KMS-11 (cell line): Measurements from ENCODE around the gene CAPG.

Source experiments
- H2AFZ ChIP-seq: fragments of 200-600 bp; sonication (generic); 2 replicates; pipeline ENCODE4 v1.6.1; 2016; ENCODE audit warnings: antibody characterized with exemption, mixed run types, low read depth
- H3K27ac ChIP-seq: fragments of 200-600 bp; sonication (generic); 2 replicates; pipeline ENCODE4 v1.6.1; 2016; ENCODE audit warnings: mild to moderate bottlenecking, mixed run types
- H3K27me3 ChIP-seq: fragments of 200-600 bp; sonication (generic); 2 replicates; pipeline ENCODE4 v1.6.1; 2017; ENCODE audit warnings: mild to moderate bottlenecking, low read depth, mixed run types, moderate library complexity; ENCODE audit not compliant: insufficient read depth
- H3K36me3 ChIP-seq: fragments of 200-600 bp; sonication (generic); 2 replicates; pipeline ENCODE4 v1.6.1; 2017; ENCODE audit warnings: mild to moderate bottlenecking, mixed run types; ENCODE audit not compliant: insufficient read depth
- H3K4me1 ChIP-seq: fragments of 200-600 bp; sonication (generic); 2 replicates; pipeline ENCODE4 v1.6.1; 2016; ENCODE audit warnings: mild to moderate bottlenecking, low read depth, mixed run types; ENCODE audit not compliant: poor library complexity, severe bottlenecking
- H3K4me2 ChIP-seq: fragments of 200-600 bp; sonication (generic); 2 replicates; pipeline ENCODE4 v1.7.0; 2016; ENCODE audit warnings: mild to moderate bottlenecking, mixed run types
- H3K4me3 ChIP-seq: fragments of 200-600 bp; sonication (generic); IDR thresholded peaks from 2 replicates; pipeline ENCODE4 v1.6.1; 2017; ENCODE audit warnings: low read depth, low read length, mixed read lengths; ENCODE audit not compliant: insufficient read depth
- H3K79me2 ChIP-seq: fragments of 200-600 bp; sonication (generic); 2 replicates; pipeline ENCODE4 v1.6.1; 2016; ENCODE audit warnings: low read depth, mixed run types; ENCODE audit not compliant: insufficient read depth
- H3K9ac ChIP-seq: fragments of 200-600 bp; sonication (generic); 2 replicates; pipeline ENCODE4 v1.6.1; 2016; ENCODE audit warnings: mild to moderate bottlenecking, mixed run types
- H4K20me1 ChIP-seq: fragments of 200-600 bp; sonication (generic); 2 replicates; pipeline ENCODE4 v1.6.1; 2016; ENCODE audit warnings: mild to moderate bottlenecking, mixed run types; ENCODE audit not compliant: insufficient read depth
- CTCF ChIP-seq: fragments of 200-600 bp; sonication (generic); conservative IDR thresholded peaks from 2 replicates; pipeline ENCODE4 v1.6.1; 2017; ENCODE audit warnings: low read depth, mild to moderate bottlenecking, antibody characterized with exemption, low read length, moderate library complexity, mixed read lengths

CAPG gene

DNA sequence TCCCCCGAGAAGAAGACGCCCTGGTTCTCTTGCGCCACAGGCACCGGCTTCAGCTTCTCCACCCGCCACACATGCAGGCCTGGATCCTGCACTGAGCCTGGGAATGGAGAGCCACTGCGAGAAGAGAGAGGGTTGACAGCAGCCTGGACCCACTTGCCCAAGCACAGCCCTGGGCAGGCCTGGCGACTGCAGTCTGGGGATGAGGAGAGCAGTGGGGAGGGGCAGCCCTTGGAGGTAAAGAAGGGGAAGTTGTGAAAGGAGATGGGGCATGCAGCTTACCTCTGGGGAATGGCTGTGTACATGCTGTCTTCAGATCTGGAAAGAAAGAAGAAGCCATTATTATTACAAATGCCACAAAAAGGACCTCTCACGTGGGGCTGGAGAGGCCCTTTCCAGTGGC lies 8.3 kb downstream of the CAPG start:
- peaks cover 19% of the 10 kb centered on the region for H3K4me1 ChIP-seq
- H3K9ac ChIP-seq, result no peak overlapping the region
- H3K4me3 ChIP-seq, result no peak overlapping the region
- H3K79me2 ChIP-seq, result no peaks in the 10 kb centered on the region
- no peak overlapping the region for H2AFZ ChIP-seq
- no peaks in the 10 kb centered on the region for H3K36me3 ChIP-seq
- no peak overlapping the region for H3K4me2 ChIP-seq
- H4K20me1 ChIP-seq, result no peaks in the 10 kb centered on the region
- TF ChIP-seq CTCF, result no peak
- no peak overlapping the region for H3K27ac ChIP-seq
- no peaks in the 10 kb centered on the region for H3K27me3 ChIP-seq

DNA sequence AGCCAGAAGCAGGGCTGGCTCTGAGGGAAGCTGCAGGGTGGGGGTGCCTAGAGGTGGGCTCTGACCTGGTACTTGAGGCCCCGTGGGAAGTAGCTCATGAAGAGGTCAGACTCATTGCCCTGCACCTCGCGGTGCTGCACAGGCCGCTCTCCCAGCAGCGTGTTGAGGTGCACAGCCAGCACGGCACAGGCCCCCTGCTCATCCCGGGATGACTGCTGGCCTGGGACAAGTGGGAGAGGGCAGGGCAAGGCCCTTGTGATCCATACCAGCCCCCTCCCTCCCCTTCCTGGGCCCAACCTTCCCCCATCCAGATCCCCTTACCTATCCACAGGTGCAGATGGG lies 8.7 kb downstream of the CAPG start:
- no peak overlapping the region for H3K4me2 ChIP-seq
- peaks cover 23% of the 10 kb centered on the region for H3K4me1 ChIP-seq
- H3K27me3 ChIP-seq, result no peaks in the 10 kb centered on the region
- no peaks in the 10 kb centered on the region for H4K20me1 ChIP-seq
- H3K36me3 ChIP-seq, result no peaks in the 10 kb centered on the region
- H3K79me2 ChIP-seq, result no peaks in the 10 kb centered on the region
- no peak overlapping the region for H3K9ac ChIP-seq
- no peak overlapping the region for H2AFZ ChIP-seq
- TF ChIP-seq CTCF, result no peak
- no peak overlapping the region for H3K27ac ChIP-seq
- H3K4me3 ChIP-seq, result no peak overlapping the region

GRCh38 chr2:85400541-85401463 lies 9.4 kb downstream of the CAPG start:
- Histone ChIP-seq H3K9ac (no peak overlapping the region), H3K4me3 (no peak overlapping the region), H2AFZ (no peak overlapping the region), H3K79me2 (no peaks in the 10 kb centered on the region), H3K36me3 (no peaks in the 10 kb centered on the region), H3K4me1 (peaks cover 27% of the 10 kb centered on the region), H3K27ac (no peak overlapping the region), H3K27me3 (no peaks in the 10 kb centered on the region), H3K4me2 (no peak overlapping the region), H4K20me1 (no peaks in the 10 kb centered on the region)
- TF ChIP-seq CTCF, result no peak

DNA sequence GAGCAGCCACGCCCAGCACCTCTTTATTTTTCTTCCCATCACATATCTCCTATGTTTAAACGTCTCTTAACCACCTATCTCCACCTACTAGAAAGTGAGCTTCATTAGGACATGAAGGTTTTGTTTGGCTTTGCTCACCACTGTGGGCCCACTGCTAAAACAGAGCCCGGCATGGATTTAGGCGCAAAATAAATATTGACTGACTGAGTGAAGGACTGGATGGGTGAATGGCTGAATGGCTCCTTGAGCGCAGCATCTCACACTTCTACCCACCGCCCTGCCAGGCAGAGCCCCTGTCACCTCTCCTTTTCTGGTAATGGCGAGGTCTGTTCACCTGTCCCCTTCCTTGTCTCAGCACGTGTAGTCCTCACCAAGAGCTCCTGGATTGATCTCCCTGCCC lies 10.1 kb downstream of the CAPG start:
- no peak overlapping the region for H3K4me2 ChIP-seq
- peaks cover 27% of the 10 kb centered on the region for H3K4me1 ChIP-seq
- no peaks in the 10 kb centered on the region for H3K36me3 ChIP-seq
- H3K4me3 ChIP-seq, result no peak overlapping the region
- no peak overlapping the region for H3K27ac ChIP-seq
- H3K79me2 ChIP-seq, result no peaks in the 10 kb centered on the region
- no peak for TF ChIP-seq CTCF
- H3K27me3 ChIP-seq, result no peaks in the 10 kb centered on the region
- H2AFZ ChIP-seq, result no peak overlapping the region
- no peaks in the 10 kb centered on the region for H4K20me1 ChIP-seq
- H3K9ac ChIP-seq, result no peak overlapping the region
